Central memory CD8-positive, alpha-beta T cell (primary cell): Measurements from ENCODE around the gene UBE2E2.

Source experiments
- ATAC-seq: fragments of 150-1000 bp; cut with Tn5 transposase; replicated peaks from 2 replicates; pipeline ENCODE4 v1.10.0; 2022; ENCODE audit warnings: mild to moderate bottlenecking, moderate FRiP score, moderate number of reproducible peaks; ENCODE audit not compliant: poor library complexity, severe bottlenecking; ENCODE audit errors: extremely low read depth
- DNase-seq, 2 donors: peaks; one replicate each; pipeline ENCODE4 v3.0.0; 2021; ENCODE audit warnings: low spot score in 2 of 2
- H3K27ac Mint-ChIP-seq: one replicate; pipeline ENCODE4 v1.8.0; 2022; ENCODE audit warnings: low read depth, mild to moderate bottlenecking, moderate library complexity, mixed read lengths
- H3K27me3 Mint-ChIP-seq: one replicate; pipeline ENCODE4 v1.8.0; 2022; ENCODE audit warnings: mixed read lengths
- H3K36me3 Mint-ChIP-seq: one replicate; pipeline ENCODE4 v1.8.0; 2022; ENCODE audit warnings: mild to moderate bottlenecking, moderate library complexity, mixed read lengths; ENCODE audit not compliant: insufficient read depth
- H3K4me1 Mint-ChIP-seq: one replicate; pipeline ENCODE4 v1.8.0; 2022; ENCODE audit warnings: mixed read lengths
- H3K4me3 Mint-ChIP-seq: one replicate; pipeline ENCODE4 v1.8.0; 2022; ENCODE audit warnings: mild to moderate bottlenecking, moderate library complexity, mixed read lengths
- H3K9me3 Mint-ChIP-seq: one replicate; pipeline ENCODE4 v1.8.0; 2022; ENCODE audit warnings: mixed read lengths

Gene UBE2E2

GRCh38 chr3:23202921-23203707 is at the start of gene UBE2E2:
TSS of gene UBE2E2 (plus strand) at chr3:23203327.
- Mint-ChIP-seq H3K9me3 (no peaks in the 10 kb centered on the region), H3K4me3 (peak within 1 kb of the TSS; percentile 80), H3K27me3 (peaks cover 48% of the 10 kb centered on the region), H3K27ac (no peak within 1 kb of the TSS), H3K4me1 (peaks cover 14% of the 10 kb centered on the region), H3K36me3 (peaks cover 2% of the 10 kb centered on the region)
- DNase-seq (no peak), ATAC-seq (peak; percentile 27)

- Mint-ChIP-seq H3K9me3 (peaks cover 5% of the 10 kb centered on the region), H3K4me1 (no peaks in the 10 kb centered on the region), H3K27me3 (no peaks in the 10 kb centered on the region), H3K27ac (no peak overlapping the region), H3K4me3 (no peak overlapping the region), H3K36me3 (no peaks in the 10 kb centered on the region)
- ATAC-seq (no peak), DNase-seq (no peak)
Measured at GRCh38 chr3:23153436-23153835, 49.7 kb upstream of the UBE2E2 start.

- DNase-seq: no peak
- no peaks in the 10 kb centered on the region for H3K36me3 Mint-ChIP-seq
- no peak for ATAC-seq
- no peaks in the 10 kb centered on the region for H3K9me3 Mint-ChIP-seq
- H3K4me1 Mint-ChIP-seq: no peaks in the 10 kb centered on the region
- H3K4me3 Mint-ChIP-seq: no peak overlapping the region
- H3K27me3 Mint-ChIP-seq: no peaks in the 10 kb centered on the region
- no peak overlapping the region for H3K27ac Mint-ChIP-seq
Measured at GRCh38 chr3:23157331-23157730, 45.8 kb upstream of the UBE2E2 start.

- no peak for DNase-seq
Measured at GRCh38 chr3:23159929-23160328, 43.2 kb upstream of the UBE2E2 start.

GRCh38 chr3:23161308-23161707 is 41.8 kb upstream of the UBE2E2 start:
- Mint-ChIP-seq H3K4me3 (no peak overlapping the region), H3K9me3 (peaks cover 6% of the 10 kb centered on the region), H3K4me1 (no peaks in the 10 kb centered on the region), H3K27me3 (no peaks in the 10 kb centered on the region), H3K27ac (no peak overlapping the region), H3K36me3 (peaks cover 2% of the 10 kb centered on the region)
- ATAC-seq: no peak
- no peak for DNase-seq

More at GRCh38 chr3:23159929-23160328, 43.2 kb upstream of the UBE2E2 start:
- ATAC-seq: no peak
- Mint-ChIP-seq H3K4me1 (no peaks in the 10 kb centered on the region), H3K9me3 (peaks cover 6% of the 10 kb centered on the region), H3K27me3 (no peaks in the 10 kb centered on the region), H3K4me3 (no peak overlapping the region), H3K27ac (no peak overlapping the region), H3K36me3 (peaks cover 2% of the 10 kb centered on the region)

- Mint-ChIP-seq H3K4me1 (no peaks in the 10 kb centered on the region), H3K4me3 (no peak overlapping the region), H3K27ac (no peak overlapping the region), H3K36me3 (peaks cover 2% of the 10 kb centered on the region), H3K27me3 (no peaks in the 10 kb centered on the region), H3K9me3 (peaks cover 6% of the 10 kb centered on the region)
- DNase-seq (no peak), ATAC-seq (no peak)
Measured at GRCh38 chr3:23161896-23162570, 41.1 kb upstream of the UBE2E2 start.

- H3K4me3 Mint-ChIP-seq: no peak overlapping the region
- ATAC-seq (no peak), DNase-seq (no peak)
- H3K9me3 Mint-ChIP-seq: peaks cover 6% of the 10 kb centered on the region
- no peaks in the 10 kb centered on the region for H3K27me3 Mint-ChIP-seq
- no peak overlapping the region for H3K27ac Mint-ChIP-seq
- H3K4me1 Mint-ChIP-seq: no peaks in the 10 kb centered on the region
- peaks cover 2% of the 10 kb centered on the region for H3K36me3 Mint-ChIP-seq
Measured at GRCh38 chr3:23162934-23163333, 40.2 kb upstream of the UBE2E2 start.

- Mint-ChIP-seq H3K4me3 (no peak overlapping the region), H3K36me3 (peaks cover 2% of the 10 kb centered on the region), H3K27ac (no peak overlapping the region), H3K9me3 (peaks cover 12% of the 10 kb centered on the region), H3K4me1 (no peaks in the 10 kb centered on the region), H3K27me3 (no peaks in the 10 kb centered on the region)
- no peak for ATAC-seq
- DNase-seq: no peak
Measured at GRCh38 chr3:23164746-23165145, 38.4 kb upstream of the UBE2E2 start.

- Mint-ChIP-seq H3K4me1 (no peaks in the 10 kb centered on the region), H3K27me3 (no peaks in the 10 kb centered on the region), H3K27ac (no peak overlapping the region), H3K9me3 (peaks cover 15% of the 10 kb centered on the region), H3K36me3 (peaks cover 2% of the 10 kb centered on the region), H3K4me3 (no peak overlapping the region)
- ATAC-seq (no peak), DNase-seq (no peak)
Measured at GRCh38 chr3:23165571-23165970, 37.6 kb upstream of the UBE2E2 start.

GRCh38 chr3:23166276-23166675 is 36.9 kb upstream of the UBE2E2 start:
- DNase-seq (no peak), ATAC-seq (no peak)
- no peak overlapping the region for H3K27ac Mint-ChIP-seq
- no peaks in the 10 kb centered on the region for H3K4me1 Mint-ChIP-seq
- H3K27me3 Mint-ChIP-seq: no peaks in the 10 kb centered on the region
- H3K9me3 Mint-ChIP-seq: peaks cover 15% of the 10 kb centered on the region
- peaks cover 2% of the 10 kb centered on the region for H3K36me3 Mint-ChIP-seq
- no peak overlapping the region for H3K4me3 Mint-ChIP-seq

GRCh38 chr3:23166845-23167244 is 36.3 kb upstream of the UBE2E2 start:
- no peak for ATAC-seq
- peaks cover 15% of the 10 kb centered on the region for H3K9me3 Mint-ChIP-seq

GRCh38 chr3:23169551-23169950 is 33.6 kb upstream of the UBE2E2 start:
- Mint-ChIP-seq H3K9me3 (peaks cover 10% of the 10 kb centered on the region), H3K36me3 (no peaks in the 10 kb centered on the region)

More at GRCh38 chr3:23166845-23167244, 36.3 kb upstream of the UBE2E2 start:
- Mint-ChIP-seq H3K4me3 (no peak overlapping the region), H3K4me1 (no peaks in the 10 kb centered on the region), H3K36me3 (peaks cover 2% of the 10 kb centered on the region), H3K27me3 (no peaks in the 10 kb centered on the region), H3K27ac (no peak overlapping the region)
- no peak for DNase-seq

GRCh38 chr3:23170291-23170690 is 32.8 kb upstream of the UBE2E2 start:
- Mint-ChIP-seq H3K4me3 (no peak overlapping the region), H3K27ac (no peak overlapping the region), H3K27me3 (no peaks in the 10 kb centered on the region), H3K4me1 (no peaks in the 10 kb centered on the region), H3K9me3 (peaks cover 13% of the 10 kb centered on the region), H3K36me3 (no peaks in the 10 kb centered on the region)
- DNase-seq: no peak
- ATAC-seq: no peak

More at GRCh38 chr3:23169551-23169950, 33.6 kb upstream of the UBE2E2 start:
- DNase-seq (no peak), ATAC-seq (no peak)
- H3K27ac Mint-ChIP-seq: no peak overlapping the region
- no peak overlapping the region for H3K4me3 Mint-ChIP-seq
- H3K4me1 Mint-ChIP-seq: no peaks in the 10 kb centered on the region
- H3K27me3 Mint-ChIP-seq: no peaks in the 10 kb centered on the region
